GM18858 (cell line): ENCODE data around the gene SRGAP2.
"Not testable (repeated sequence)": the region's sequence is repeated elsewhere in the genome, so short reads cannot be mapped to it uniquely, and the experiment has no call there.

Experiments
- ATAC-seq: cut with Tn5 transposase; IDR thresholded peaks from one replicate; pipeline ENCODE4 v1.9.1; 2021; ENCODE audit not compliant: unreplicated experiment

Gene SRGAP2

DNA sequence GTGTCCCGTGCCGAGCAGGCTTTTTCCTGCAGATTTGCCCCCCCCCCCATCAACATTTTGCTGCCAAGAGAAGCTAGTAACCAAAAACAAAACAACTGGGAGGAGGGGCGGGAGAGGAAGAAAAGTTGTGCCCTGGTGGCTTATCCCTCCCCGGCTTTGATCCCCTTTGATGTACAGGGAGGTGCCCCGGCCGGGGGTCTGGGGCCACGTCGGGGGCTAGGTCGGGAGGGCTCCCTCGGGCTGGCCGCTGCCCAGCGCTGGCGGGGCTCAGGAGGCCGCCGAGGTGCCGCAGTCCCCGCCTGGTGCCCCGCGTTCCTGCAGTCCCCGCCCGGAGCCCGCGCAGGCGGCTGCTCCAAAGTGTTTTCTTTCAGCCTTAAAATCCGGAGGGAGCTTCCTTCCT, 1.5 kb downstream of the SRGAP2 start:
- ATAC-seq: not testable (repeated sequence)

DNA sequence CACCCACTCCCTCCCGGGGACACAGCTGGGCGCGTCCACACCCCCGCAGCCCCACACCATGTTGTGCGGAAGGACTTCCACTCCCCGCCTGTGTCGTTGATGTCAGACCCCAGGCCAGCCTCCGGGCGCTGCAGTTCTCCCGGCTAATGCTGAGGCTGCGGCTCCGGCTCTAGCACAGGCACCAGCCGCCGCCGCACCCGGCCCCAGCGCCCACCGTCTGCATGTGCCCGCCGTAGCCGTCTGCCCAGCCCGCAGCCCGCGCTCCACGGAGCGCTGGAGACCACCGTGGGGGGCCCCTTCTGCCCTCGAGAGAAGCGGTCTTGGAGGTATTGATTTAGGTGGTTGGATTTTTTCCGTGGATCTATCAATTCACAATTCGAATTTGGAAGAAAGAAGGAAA, 2.2 kb downstream of the SRGAP2 start:
- ATAC-seq: not testable (repeated sequence)

DNA sequence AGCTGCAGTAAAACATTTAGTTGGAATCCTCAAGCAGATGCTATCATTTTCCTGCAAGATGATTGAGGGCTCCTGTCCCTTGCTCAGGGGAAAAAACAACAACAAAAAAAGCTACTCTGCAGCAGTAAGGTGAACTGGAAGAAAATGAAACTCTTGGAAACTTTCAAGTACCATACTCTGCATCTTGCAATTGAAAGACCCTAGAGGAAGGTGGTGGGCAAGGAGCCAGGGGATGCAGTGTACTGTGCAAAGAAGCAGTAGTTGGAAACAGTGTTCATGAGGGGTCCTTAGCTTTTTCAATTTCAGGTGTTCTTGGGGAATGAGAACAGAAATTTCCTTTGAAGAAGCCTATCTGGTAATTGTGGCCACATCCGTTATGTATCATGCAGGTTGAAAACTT, 7.5 kb downstream of the SRGAP2 start:
- ATAC-seq: not testable (repeated sequence)

DNA sequence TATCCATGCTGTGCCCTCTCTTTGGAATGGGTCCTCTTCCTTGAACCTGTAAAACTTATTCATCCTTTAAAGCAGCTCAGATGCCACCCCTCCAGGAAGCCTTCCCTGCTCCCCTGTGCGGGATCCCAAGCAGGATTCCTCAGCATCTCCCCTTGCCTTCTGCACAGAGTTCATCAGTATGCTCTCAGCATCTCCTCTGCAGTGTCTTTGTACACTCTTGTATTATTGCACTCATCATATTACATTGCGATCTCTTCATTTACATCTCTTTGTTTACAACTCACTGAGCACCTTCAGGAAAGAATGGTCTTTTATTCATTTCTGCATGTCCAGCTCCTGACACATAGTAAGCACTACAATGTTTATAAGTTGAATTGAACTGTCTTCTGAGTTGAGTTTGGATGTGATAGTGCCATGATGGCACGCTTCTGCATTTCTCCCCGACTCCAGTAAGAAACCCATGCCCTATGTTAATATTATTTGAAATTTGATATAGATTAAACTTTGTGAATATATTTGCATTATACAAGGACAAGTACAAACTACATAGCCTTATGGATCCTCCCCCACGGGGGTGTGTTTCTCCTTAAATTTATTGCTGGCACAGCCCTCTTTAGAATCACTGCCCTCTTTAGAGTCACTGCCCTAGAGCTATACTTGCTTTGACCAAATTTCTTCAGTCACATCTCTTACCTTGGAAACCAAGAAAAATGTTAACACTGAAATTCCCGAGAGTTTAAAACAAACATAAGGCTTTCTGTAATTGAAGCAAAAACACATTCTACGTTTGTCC, 12.5 kb downstream of the SRGAP2 start:
- ATAC-seq: not testable (repeated sequence)

DNA sequence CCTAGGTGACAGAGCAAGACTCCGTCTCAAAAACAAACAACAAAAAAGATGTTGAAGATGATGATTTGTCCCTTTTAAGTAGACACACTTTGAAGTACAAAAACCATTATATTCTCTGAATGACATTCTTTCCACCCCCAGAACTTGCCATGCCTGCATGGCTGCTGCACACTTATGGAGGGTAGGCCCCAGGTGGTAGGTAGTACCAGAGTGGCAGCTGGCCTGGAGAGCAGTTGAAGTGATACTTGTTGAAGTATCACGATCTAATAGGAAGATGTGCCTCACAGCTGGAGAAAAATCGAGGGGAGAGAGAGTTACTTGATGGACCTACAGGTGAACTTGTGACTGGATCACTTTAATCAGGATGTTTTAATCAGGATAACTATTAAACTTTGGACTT, 14.9 kb downstream of the SRGAP2 start:
- not testable (repeated sequence) for ATAC-seq

DNA sequence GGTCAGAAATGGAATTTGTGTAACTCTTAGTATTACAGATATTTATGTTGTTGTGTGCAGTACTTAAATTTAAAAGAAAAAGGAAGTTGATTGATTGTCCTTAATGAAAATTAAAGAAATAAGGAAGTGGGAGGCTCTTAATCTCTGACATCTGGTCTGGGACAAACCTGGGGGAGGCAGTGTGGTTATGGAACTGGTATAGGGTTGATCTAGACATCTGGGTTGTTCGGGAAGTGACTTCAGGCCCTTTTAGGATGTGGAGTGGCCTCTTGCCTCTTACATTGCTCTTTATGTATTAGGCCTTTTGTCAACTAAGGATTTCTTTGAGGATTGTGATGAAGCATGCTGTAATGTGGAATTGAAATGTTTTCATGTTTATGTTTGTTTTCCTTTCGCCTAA, 15.4 kb downstream of the SRGAP2 start:
- ATAC-seq: not testable (repeated sequence)

DNA sequence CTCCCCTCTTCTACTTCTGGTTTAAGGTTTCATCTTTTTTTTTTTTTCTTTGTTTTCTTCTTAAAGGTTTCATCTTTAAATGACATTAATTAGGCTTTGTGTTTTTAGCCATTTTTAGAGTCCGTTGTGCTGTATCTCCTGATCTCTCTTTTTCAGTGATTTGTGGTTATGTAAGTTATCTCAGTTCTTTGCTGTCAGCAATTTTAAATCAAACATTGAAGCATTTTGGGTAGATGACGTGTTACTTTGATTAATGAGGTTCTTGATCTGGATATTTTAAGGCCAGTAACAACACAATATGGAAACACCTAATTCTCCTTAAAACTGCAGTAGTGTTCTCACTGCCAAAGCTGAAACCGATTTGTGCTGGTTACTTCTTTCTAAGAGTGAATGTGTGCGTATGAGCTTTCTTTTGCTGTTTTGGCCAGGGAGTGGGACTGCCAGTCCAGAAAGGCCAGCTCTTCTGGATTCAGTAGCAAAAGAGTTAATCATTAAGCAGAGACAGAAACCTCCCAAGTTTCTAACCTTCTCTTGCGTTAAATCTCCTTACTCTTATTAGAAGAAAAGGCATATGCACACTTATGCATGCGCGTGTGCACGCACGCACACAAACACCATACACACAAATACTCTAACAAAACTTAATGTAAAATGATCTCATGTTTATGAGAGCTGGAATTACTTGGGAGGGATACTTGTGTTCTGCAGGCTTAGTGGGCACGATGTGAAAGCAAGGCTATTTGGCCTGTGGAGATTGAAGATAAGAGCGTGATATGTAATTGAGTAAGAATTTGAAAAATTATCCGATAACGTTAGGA, 16.4 kb downstream of the SRGAP2 start:
- not testable (repeated sequence) for ATAC-seq

DNA sequence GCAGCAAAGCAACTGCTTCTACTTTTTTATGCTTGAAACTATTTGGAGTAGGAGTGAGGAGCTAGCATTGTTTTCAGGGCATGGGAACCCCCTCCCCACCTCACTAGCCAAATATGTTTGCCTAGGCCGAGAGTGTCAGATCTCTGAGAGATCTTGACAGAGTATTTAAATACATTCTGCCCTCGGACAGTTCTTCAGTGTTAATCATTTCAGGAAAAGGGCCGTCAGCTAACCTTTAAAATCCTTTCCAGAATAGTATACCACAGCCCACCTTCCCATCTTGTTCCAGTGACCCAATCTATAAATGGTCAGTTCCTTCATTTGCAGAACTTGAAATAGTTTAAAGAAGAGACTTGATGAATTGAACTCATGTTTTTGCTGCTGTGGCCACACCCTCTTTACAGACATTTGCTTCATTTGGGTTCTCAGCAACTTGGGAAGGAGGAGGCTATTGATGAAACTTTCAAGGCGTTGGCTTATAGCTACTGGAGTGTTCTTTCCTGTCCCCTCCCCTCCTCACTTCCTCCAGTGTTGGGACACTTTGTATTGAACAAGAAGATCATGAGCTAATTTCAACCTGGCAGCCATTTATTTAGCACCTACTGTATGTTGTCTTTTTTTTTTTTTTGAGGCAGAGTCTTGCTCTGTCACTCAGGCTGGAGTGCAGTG, 17.1 kb downstream of the SRGAP2 start:
- ATAC-seq: not testable (repeated sequence)

DNA sequence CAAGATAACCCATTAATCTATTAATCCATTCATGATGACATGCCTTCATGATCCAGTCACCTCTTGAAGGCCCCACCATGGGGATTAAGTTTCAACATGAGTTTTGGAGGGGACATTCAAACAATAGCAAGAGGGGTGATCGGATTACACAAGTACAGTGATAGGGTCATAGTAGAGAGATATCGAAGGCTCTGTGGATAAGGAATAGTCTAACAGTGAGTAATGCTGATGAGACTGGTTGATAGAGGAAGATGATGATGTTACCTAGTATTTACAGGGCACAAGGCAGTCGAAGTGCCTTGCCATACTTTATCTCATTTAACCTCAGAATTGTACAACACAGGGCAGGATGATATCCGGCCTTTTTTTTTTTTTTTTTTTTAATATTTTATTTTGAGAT, 18.2 kb downstream of the SRGAP2 start:
- not testable (repeated sequence) for ATAC-seq

DNA sequence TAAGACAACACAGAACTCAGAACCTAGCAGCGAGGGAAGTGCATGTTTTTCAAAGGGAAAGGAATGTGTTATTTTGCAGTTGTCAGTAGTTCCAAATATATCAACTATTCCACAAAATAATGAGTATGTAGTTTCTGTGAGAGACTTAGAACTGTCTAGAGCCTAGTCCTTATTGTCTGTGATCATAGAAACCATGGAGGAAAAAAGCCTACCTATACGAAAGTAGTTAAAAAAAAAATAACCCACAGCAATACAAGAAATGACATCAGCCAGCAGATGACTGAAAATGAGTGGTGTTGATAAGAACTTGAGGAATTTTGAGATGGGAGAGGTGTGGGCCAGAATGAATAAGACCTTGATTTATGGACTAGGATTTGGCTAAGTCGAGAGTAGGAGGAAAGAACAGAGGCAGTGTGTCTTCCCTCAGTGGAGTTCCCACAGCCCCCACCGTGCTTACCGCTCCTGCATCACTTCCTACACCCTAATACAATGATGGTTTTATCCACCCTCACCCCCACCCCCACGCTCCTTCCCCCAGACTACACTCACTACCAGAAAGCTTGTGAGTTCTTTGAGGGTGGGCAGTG, 20.9 kb downstream of the SRGAP2 start:
- ATAC-seq: not testable (repeated sequence)

DNA sequence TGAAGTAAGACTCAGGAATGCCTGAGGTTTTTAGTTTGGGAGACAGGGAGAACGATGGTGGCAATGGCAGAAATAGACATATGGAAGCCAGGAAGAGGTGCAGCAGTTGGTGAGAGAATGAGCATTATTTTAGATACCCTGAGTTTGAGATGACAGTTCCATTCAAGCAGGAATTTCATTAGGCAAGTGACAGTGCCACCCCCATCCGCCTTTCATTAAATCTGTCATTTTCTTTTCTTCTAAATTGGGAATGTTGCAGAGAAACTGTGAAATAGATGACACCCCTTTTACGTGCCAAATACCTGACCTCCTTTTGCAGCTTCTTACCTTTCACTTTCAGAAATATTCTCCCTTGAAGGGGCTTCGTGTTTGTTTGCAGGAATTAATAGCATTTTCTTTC, 22.0 kb downstream of the SRGAP2 start:
- ATAC-seq: not testable (repeated sequence)

DNA sequence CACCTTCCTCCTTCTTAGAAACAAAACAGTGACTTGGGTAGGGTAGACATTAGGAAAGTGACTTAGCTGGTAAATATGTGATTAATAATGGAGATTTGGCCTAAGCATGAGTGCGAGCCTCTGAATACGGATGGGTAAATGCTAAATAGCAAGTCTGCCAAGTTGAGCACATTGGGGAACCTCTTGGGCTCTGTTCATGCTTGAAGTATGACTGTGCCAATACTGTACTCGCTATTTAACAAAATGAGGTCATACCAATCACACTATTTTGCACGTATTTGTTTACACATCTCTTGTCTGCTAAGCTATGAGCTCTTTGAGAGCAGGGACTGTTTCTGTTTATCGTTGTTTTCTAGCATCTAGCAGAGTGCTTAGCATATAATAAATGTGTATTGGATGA, 23.5 kb downstream of the SRGAP2 start:
- ATAC-seq: not testable (repeated sequence)

DNA sequence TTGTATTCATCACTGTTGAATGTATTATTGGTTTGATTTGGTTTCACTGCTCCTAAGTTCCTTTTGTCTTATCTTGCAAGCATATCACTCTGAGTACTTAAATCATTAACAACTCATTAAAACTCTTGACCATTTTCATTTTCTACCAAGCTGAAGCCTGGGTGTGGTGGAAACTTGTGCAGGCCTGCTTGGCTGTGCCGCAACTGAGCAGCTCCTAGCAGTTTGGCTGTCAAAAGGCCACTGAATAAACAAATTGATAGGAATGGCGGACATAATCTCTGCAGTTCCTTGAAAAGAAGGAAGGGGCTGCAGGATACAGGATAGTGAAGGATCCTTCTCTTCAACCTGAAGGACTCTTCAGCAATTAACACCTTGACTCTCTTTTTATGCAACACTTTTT, 25.9 kb downstream of the SRGAP2 start:
- not testable (repeated sequence) for ATAC-seq

DNA sequence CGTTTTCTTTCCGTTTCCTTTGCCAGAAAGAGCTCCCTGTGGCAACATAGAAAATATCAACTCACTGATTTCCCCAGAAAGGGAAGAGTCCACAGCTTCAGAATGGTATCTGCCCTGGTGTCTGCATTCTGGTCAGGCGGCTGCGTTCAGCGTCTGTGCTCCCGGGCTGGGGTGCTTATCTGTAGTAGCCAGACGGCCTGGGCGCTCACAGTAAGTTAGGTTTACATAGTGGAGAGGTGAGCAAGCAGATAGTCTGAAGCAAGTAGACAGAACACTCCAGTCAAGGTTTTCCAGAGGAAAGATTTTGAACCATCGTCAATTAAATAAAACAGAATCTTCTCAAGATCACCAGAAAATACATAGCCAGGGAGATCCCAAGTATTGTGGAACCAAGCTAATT, 28.6 kb downstream of the SRGAP2 start:
- not testable (repeated sequence) for ATAC-seq

DNA sequence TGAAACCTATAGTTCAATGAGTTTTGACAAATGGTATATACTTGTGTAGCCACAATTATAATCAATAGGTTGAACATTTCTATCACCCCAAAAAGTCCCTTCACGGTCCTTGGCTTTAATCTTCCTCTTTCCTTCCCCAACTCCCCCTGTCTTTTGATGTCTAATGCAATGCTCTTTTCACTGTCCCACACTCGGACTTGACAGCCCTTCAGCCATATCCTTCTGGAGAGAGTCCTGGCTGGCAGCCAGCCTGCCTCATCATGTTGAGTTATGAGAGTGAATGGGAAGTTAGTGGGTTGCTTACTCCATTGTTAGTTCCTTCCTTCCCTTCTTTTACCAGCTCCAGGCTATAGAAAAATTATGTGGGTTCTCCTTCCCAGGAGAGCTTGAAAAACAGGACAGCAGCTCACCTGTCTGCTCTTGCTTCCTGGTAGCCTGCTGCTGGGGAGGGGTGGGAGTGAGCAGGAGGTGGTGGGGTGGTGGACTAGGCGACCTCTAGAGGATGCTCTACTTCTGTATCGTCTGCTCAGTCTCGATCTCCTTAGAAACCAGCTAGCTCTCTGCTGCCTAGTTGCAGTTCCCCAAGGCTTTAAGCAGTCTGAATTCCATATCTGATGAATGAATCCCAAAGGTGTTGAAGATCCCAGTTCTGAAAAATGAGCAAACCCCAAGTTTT, 29.8 kb downstream of the SRGAP2 start:
- not testable (repeated sequence) for ATAC-seq

DNA sequence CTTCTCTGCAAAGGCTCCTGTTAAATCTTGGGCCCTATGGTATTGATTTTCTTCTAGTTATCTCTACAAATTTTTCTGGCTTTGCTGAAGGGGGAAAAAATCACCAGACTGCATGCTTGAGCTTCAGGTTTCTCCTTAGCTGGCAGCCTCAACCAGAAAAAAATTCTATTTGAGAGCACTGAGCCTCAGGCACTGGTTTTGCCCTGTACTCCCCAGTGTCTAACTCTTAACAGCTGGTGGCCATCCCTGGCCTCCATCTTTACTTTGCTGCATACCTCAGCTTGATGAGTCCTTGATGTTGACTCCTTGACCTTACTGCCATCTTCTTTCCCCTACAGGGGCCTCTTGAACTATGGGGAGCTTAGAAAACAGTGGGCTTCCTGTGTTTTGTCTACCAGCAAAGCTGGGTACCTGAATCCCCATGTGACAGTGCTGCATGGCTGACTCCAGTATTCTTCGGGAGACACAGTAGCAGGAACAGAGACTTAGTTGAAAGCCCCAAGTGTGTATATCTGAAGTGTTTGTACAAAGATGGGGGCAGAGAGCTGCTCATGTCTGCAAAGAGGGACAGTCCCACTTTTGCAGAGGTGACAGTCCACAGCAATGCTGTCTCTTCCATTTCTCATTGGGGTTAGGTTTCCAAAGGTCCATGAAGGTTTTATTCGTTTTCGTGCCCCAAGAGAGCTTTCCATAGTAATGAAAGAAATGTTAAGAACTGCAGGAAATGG, 31.0 kb downstream of the SRGAP2 start:
- not testable (repeated sequence) for ATAC-seq

DNA sequence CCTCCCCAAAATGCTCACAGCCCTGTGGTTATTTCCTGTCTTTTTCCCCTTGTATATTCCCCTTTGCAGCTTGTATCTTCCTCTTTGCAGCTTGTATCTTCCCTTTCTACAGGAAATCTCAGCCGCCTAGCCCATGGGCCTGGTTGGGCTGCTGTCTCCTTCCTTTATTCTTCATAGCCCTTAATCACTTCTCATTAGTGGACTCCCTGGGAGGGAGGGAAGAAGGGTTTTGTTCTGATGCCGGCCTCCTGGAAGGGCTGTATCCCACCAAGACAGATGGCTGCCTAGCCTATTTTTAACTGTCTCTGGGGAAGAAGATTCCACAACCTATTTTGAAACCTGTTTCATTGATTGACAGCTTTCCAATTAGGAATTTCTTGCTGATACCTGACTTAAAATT, 31.8 kb downstream of the SRGAP2 start:
- not testable (repeated sequence) for ATAC-seq

DNA sequence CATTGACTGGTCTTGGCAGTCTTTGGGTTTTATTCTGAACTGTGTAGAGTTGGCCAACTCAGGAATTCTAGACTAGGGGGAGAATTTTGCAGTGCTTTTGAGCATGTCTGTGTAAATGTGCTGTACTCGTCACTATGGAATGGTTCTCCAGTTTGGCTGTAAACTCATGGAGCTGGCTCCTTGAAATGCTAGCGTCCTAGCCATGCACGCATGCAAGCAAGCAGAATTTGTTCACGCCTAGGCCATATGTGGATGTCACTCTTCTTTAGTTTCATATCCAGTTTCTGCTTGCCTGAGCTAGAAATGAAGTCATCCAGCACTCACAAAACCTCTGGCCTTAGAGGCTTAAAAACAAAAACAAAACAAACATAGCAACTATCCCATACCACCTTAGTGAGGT, 36.9 kb downstream of the SRGAP2 start:
- peak; percentile 38 for ATAC-seq

DNA sequence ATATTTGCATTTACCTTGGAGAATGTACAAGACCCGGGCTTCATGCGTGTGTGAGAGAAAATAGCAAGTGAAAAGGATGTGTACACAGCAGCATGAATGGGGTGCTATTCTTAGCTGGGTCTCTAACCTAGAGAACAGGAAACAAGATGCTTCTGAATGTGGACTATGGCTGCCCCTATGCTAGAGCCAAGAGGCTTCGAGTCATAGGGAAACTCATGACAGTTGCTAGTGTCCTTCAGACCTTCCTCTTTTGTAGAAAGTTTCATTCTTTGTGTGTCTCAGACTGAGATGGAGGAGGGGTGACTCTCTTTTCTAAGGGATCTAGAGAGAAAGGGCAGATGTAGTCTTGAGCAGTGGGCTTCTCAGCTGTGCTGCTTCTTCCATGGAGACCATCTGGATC, 40.0 kb downstream of the SRGAP2 start:
- ATAC-seq: peak; percentile 98

DNA sequence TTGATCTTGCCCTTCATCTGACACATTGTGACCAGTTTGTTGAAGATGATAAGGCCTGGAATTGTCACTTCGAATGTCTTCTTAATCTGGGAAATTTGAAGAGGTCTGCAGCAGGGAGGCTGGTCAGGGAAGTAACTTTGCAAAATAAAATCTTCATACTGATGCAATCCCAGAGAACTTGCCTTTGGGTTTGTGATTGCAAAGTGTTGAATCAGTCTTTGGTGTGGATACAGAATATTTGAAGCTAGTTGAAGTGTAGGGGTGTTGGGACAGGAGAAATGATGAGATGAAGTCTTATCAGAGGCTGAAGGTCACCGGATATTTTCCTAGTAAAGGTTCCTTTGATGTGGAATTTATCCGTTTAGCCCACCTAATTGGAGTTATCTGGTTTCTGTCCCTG, 42.1 kb downstream of the SRGAP2 start:
- ATAC-seq: not testable (repeated sequence)
